ENCODE measurements around the gene STAM2.
"Not testable (repeated sequence)": the region's sequence is repeated elsewhere in the genome, so short reads cannot be mapped to it uniquely, and the experiment has no call there.

The STAM2 gene

DNA sequence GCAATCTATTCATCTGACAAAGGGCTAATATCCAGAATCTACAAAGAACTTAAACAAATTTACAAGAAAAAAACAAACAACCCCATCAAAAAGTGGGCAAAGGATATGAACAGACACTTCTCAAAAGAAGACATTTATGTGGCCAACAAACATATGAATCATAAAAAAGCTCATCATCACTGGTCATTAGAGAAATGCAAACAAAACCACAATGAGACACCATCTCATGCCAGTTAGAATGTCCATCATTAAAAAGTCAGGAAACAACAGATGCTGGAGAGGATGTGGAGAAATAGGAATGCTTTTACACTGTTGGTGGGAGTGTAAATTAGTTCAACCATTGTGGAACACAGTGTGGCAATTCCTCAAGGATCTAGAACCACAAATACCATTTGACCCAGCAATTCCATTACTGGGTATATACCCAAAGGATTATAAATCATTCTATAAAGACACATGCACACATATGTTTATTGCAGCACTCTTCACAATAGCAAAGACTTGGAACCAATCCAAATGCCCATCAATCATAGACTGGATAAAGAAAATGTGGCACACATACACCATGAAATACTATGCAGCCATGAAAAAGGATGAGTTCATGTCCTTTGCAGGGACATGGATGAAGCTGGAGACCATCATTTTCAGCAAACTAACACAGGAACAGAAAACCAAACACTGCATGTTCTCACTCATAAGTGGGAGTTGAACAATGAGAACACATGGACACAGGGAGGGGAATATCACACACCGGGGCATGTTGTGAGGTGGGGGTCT lies 22.1 kb upstream of the STAM2 start:
- not testable (repeated sequence) for H3K79me2 ChIP-seq (ENCODE audit: control insufficient read depth, insufficient read depth, low read length, unreplicated experiment); H2AFZ ChIP-seq (ENCODE audit: low read length, unreplicated experiment); H3K27me3 ChIP-seq (ENCODE audit: insufficient read depth, low read length); H3K4me3 ChIP-seq (ENCODE audit: low read depth, low read length); H3K36me3 ChIP-seq (ENCODE audit: insufficient read depth, low read length); H3K27ac ChIP-seq (ENCODE audit: low read depth, low read length)
- peaks cover 16% of the 10 kb centered on the region for H3K4me1 ChIP-seq (ENCODE audit: control insufficient read depth, insufficient read depth, low read length, unreplicated experiment)

DNA sequence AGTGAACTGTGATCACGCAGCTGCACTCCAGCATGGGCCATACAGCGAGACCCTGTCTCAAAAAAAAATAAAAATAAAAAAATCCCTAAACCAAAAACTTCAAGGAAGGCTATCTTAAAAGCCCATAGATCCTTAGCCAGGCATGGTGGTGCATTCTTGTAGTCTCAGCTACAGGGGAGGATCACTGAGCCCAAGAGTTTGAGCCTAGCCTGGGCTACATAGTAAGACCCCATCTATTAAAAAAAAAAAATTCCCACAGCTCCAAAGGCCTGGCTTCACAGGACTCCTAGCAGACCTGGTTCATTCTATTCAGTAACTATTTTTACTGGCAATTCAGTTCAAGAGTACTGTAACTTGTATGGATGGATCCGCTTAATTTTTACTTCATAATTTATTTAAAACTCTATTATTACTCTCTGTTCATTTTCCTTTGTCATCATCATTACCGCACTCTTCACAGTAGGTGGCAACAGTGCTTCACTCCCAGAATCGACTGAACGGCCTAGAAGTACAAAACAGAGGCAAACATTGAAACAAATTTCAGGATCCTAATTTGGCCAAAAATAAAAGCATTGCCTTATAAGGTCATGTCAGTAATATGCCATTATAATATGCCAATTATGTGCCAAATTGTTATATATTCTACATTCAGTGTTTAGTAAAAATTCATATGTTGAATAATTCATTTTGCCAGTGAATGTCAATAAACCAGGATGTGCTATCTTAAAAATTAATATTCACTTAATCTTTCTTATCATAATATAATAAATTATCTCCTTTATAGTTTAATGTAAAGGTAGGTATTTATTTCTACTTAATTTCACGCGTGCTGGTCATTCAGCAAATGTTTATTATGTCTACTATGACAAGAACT lies 14.3 kb upstream of the STAM2 start:
- Histone ChIP-seq H2AFZ (ENCODE audit: low read length, unreplicated experiment) (no peak overlapping the region), H3K79me2 (ENCODE audit: control insufficient read depth, insufficient read depth, low read length, unreplicated experiment) (no peaks in the 10 kb centered on the region), H3K27ac (ENCODE audit: low read depth, low read length) (no peak overlapping the region), H3K4me1 (ENCODE audit: control insufficient read depth, insufficient read depth, low read length, unreplicated experiment) (no peaks in the 10 kb centered on the region), H3K36me3 (ENCODE audit: insufficient read depth, low read length) (no peaks in the 10 kb centered on the region), H3K27me3 (ENCODE audit: insufficient read depth, low read length) (no peaks in the 10 kb centered on the region), H3K4me3 (ENCODE audit: low read depth, low read length) (no peak overlapping the region)

DNA sequence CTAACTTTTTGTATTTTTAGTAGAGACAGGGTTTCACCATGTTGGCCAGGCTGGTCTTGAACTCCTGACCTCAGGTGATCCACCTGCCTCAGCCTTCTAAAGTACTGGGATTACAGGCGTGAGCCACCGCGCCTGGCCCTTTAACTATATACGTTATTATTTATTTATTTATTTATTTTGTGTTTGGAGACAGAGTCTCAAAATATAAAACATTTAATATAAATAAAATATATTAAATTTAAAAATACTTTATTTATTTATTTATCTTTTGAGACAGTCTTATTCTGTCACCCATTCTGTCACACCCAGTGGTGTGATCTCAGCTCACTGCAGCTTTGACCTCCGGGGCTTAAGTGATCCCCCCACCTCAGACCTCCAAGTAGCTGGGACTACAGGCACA lies 11.2 kb upstream of the STAM2 start:
- H3K4me3 ChIP-seq (ENCODE audit: low read depth, low read length); H3K27me3 ChIP-seq (ENCODE audit: insufficient read depth, low read length); H2AFZ ChIP-seq (ENCODE audit: low read length, unreplicated experiment); H3K79me2 ChIP-seq (ENCODE audit: control insufficient read depth, insufficient read depth, low read length, unreplicated experiment); H3K4me1 ChIP-seq (ENCODE audit: control insufficient read depth, insufficient read depth, low read length, unreplicated experiment); H3K27ac ChIP-seq (ENCODE audit: low read depth, low read length); H3K36me3 ChIP-seq (ENCODE audit: insufficient read depth, low read length): not testable (repeated sequence)

DNA sequence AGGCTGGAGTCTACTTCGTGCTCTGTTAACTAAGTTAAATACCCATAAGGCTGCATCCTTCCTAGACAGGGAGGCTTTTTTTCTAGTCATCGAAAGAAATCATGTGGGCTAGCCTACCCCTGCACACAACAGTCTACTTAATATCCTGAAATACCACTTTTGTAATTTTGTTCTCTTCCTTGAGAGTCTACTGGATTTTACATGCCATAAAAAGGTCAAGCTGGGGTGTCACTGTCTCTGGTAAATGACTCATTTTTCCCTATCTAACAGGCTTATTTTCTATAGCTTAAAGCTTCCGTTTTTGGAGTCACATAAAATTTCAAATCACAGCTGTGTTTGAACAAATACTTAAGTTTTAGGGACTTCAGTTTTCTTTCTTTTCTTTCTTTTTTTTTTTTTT lies 10.7 kb upstream of the STAM2 start:
- Histone ChIP-seq H3K4me3 (ENCODE audit: low read depth, low read length) (no peak overlapping the region), H2AFZ (ENCODE audit: low read length, unreplicated experiment) (no peak overlapping the region), H3K27me3 (ENCODE audit: insufficient read depth, low read length) (no peaks in the 10 kb centered on the region), H3K27ac (ENCODE audit: low read depth, low read length) (no peak overlapping the region), H3K4me1 (ENCODE audit: control insufficient read depth, insufficient read depth, low read length, unreplicated experiment) (no peaks in the 10 kb centered on the region), H3K79me2 (ENCODE audit: control insufficient read depth, insufficient read depth, low read length, unreplicated experiment) (no peaks in the 10 kb centered on the region), H3K36me3 (ENCODE audit: insufficient read depth, low read length) (no peaks in the 10 kb centered on the region)

DNA sequence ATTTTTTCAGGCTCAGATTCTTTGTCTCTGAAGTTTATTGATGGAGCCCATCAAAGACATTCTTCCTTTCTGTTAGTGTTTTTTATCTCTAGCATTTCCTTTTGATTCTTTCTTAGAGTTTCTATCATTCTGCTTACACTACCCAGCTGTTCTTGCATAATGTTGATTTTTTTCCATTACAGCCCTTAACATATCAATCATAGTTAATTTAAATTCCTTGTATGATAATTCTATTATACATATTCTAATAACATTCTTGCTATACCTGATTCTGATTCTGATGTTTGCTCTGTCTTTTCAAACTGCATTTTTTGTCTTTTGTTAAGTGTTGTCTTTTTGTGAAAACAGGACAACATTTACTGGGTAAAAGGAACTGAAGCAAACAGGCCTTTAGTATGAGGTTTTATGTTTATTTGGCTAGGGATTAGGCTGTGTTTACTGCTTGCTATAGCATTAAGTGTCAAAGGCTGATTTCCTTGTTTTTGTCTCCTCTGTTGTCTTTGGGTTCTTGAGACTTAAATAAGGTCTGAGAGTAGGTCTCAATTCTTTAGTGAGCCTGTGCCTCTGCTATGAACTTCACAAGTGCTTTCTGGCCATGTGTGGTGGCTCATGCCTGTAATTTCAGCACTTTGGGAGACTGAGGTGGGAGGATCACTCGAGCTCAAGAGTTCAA lies 8.0 kb upstream of the STAM2 start:
- H3K36me3 ChIP-seq (ENCODE audit: insufficient read depth, low read length), result no peaks in the 10 kb centered on the region
- no peaks in the 10 kb centered on the region for H3K4me1 ChIP-seq (ENCODE audit: control insufficient read depth, insufficient read depth, low read length, unreplicated experiment)
- H2AFZ ChIP-seq (ENCODE audit: low read length, unreplicated experiment), result no peak overlapping the region
- no peak overlapping the region for H3K4me3 ChIP-seq (ENCODE audit: low read depth, low read length)
- H3K27ac ChIP-seq (ENCODE audit: low read depth, low read length), result no peak overlapping the region
- no peaks in the 10 kb centered on the region for H3K27me3 ChIP-seq (ENCODE audit: insufficient read depth, low read length)
- no peaks in the 10 kb centered on the region for H3K79me2 ChIP-seq (ENCODE audit: control insufficient read depth, insufficient read depth, low read length, unreplicated experiment)

DNA sequence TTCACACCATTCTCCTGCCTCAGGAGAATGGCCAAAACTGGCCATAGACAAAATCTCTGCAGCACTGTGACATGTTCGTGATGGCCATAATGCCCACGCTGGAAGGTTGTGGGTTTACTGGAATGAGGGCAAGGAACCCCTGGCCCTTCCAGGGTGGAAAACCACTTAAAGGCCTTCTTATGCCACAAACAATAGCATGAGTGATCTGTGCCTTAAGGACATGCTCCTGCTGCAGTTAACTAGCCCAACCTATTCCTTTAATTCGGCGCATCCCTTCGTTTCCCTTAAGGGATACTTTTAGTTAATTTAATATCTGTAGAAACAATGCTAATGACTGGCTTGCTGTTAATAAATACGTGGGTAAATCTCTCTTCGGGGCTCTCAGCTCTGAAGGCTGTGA lies 2.1 kb upstream of the STAM2 start:
- Histone ChIP-seq H3K4me1 (ENCODE audit: control insufficient read depth, insufficient read depth, low read length, unreplicated experiment) (peaks cover 10% of the 10 kb centered on the region), H3K79me2 (ENCODE audit: control insufficient read depth, insufficient read depth, low read length, unreplicated experiment) (peaks cover 20% of the 10 kb centered on the region)
- not testable (repeated sequence) for H3K36me3 ChIP-seq (ENCODE audit: insufficient read depth, low read length); H3K4me3 ChIP-seq (ENCODE audit: low read depth, low read length); H3K27me3 ChIP-seq (ENCODE audit: insufficient read depth, low read length); H2AFZ ChIP-seq (ENCODE audit: low read length, unreplicated experiment); H3K27ac ChIP-seq (ENCODE audit: low read depth, low read length)

DNA sequence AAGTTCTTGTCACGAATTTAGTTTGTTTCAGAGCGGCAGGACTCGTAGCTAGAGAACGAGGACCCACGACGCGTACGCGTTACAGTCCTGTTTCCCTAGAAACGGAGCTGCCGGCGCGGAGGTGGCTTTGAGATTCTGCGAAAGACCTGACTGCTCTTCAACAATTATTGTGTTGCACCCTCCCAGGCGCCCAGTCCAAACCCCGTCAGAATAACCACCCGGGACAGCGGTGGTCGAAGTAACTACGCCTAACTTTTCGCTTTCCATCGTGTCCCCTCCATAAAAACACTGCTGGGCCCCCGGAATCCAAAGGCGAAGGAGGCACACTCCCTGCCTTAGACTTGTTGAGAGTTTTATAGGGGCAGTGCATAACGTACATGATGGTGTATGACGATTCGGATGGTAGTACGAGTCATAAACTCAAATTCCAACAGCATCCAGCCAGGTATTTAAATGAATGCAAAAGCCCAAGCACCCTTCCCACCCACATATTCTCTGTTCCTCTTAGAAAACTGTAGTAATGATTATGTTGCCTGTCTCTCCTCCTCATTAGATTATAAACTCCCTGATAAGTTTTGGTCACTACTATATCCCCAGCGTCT lies 651 bp upstream of the STAM2 start:
- H3K79me2 ChIP-seq (ENCODE audit: control insufficient read depth, insufficient read depth, low read length, unreplicated experiment), result peaks cover 31% of the 10 kb centered on the region
- H3K27ac ChIP-seq (ENCODE audit: low read depth, low read length), result peak overlapping the region; percentile 92
- H3K36me3 ChIP-seq (ENCODE audit: insufficient read depth, low read length), result no peaks in the 10 kb centered on the region
- no peaks in the 10 kb centered on the region for H3K27me3 ChIP-seq (ENCODE audit: insufficient read depth, low read length)
- peaks cover 20% of the 10 kb centered on the region for H3K4me1 ChIP-seq (ENCODE audit: control insufficient read depth, insufficient read depth, low read length, unreplicated experiment)
- peak overlapping the region; percentile 83 for H3K4me3 ChIP-seq (ENCODE audit: low read depth, low read length)
- peak overlapping the region; percentile 89 for H2AFZ ChIP-seq (ENCODE audit: low read length, unreplicated experiment)

DNA sequence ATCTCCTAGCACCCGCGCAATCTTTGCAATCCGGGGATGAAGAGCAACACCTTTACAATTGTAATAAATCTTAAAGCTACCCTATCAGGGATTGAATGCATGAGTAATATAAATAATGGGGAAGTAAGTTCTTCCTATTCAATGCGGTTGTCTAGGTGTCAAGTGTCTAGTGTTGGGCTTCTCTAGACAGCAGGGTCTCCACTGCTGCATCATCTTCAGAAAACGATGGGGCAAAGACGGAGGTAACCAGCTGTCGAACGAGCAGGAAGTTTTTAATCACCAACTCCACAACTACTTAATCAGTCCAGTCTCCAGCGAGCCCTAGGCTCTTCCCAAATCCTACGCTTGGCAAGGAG lies 573 bp downstream of the STAM2 start:
- Histone ChIP-seq H3K36me3 (ENCODE audit: insufficient read depth, low read length) (no peaks in the 10 kb centered on the region), H3K4me1 (ENCODE audit: control insufficient read depth, insufficient read depth, low read length, unreplicated experiment) (peaks cover 20% of the 10 kb centered on the region), H3K79me2 (ENCODE audit: control insufficient read depth, insufficient read depth, low read length, unreplicated experiment) (peaks cover 39% of the 10 kb centered on the region), H3K27me3 (ENCODE audit: insufficient read depth, low read length) (no peaks in the 10 kb centered on the region), H3K27ac (ENCODE audit: low read depth, low read length) (peak overlapping the region; percentile 92), H2AFZ (ENCODE audit: low read length, unreplicated experiment) (peak overlapping the region; percentile 52), H3K4me3 (ENCODE audit: low read depth, low read length) (peak overlapping the region; percentile 83)

DNA sequence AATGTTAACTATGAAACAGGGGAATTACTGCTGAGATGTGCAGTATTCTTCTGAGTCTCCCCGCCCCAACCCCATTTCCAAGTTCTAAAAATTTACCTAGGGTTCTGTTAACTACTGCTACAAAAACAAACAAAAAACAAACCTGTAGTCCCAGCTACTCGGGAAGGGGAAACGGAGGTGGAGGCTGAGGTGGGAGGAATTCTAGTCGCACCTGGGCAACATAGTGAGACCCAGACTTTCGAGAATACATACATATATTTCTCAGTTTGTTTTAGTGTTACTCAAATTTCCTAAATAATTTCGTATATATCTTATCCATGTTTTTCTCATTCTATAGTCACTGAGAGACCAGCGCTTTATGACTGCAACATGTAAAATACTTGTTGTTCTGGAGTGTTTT lies 989 bp downstream of the STAM2 start:
- no peaks in the 10 kb centered on the region for H3K36me3 ChIP-seq (ENCODE audit: insufficient read depth, low read length)
- peaks cover 21% of the 10 kb centered on the region for H3K4me1 ChIP-seq (ENCODE audit: control insufficient read depth, insufficient read depth, low read length, unreplicated experiment)
- H3K27me3 ChIP-seq (ENCODE audit: insufficient read depth, low read length), result no peaks in the 10 kb centered on the region
- peaks cover 43% of the 10 kb centered on the region for H3K79me2 ChIP-seq (ENCODE audit: control insufficient read depth, insufficient read depth, low read length, unreplicated experiment)
- H3K4me3 ChIP-seq (ENCODE audit: low read depth, low read length), result peak overlapping the region; percentile 83
- 0 out of 2 replicates have a peak overlapping the region, but pooled peaks have one; percentile 92 for H3K27ac ChIP-seq (ENCODE audit: low read depth, low read length)
- H2AFZ ChIP-seq (ENCODE audit: low read length, unreplicated experiment), result peak overlapping the region; percentile 52

DNA sequence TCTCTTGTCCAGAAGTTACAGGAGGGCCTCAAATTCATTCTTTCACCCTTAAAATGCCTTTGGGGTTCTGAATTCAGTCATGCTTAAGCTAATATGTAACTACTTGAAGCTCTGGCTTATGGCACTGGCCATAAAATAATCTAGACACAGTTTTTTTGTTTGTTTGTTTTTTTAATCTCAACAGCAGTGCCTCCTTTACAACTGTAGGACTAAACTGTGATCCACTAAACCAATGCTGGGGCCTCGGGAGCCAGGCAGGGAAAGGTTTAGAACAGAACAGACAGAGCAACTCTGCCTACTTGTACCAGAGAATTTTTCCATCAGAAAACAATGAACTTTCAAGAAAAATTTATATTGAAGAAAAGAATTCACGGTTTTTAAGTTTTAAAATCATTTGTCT lies 1.7 kb downstream of the STAM2 start:
- peaks cover 50% of the 10 kb centered on the region for H3K79me2 ChIP-seq (ENCODE audit: control insufficient read depth, insufficient read depth, low read length, unreplicated experiment)
- H2AFZ ChIP-seq (ENCODE audit: low read length, unreplicated experiment), result no peak overlapping the region
- no peaks in the 10 kb centered on the region for H3K36me3 ChIP-seq (ENCODE audit: insufficient read depth, low read length)
- no peaks in the 10 kb centered on the region for H3K27me3 ChIP-seq (ENCODE audit: insufficient read depth, low read length)
- H3K27ac ChIP-seq (ENCODE audit: low read depth, low read length), result no peak overlapping the region
- peaks cover 28% of the 10 kb centered on the region for H3K4me1 ChIP-seq (ENCODE audit: control insufficient read depth, insufficient read depth, low read length, unreplicated experiment)
- peak overlapping the region; percentile 83; the same call in 1 of the 2 replicates for H3K4me3 ChIP-seq (ENCODE audit: low read depth, low read length)

Measured in ACC112 (cell line).